ENCODE data around the gene MAN1C1. TPM values are rescaled to one million over a fixed set of nuclear protein-coding genes. Genes with fewer than 3 reads are reported as not detected.

The MAN1C1 gene
- total RNA-seq, 2 experiments from 2014 or later, result 3.7 to 4.4 TPM

- Mint-ChIP-seq H3K4me3 (no peak overlapping the region), H3K27ac (peak overlapping the region; percentile 18), H3K27me3 (no peaks in the 10 kb centered on the region), H3K4me1 (ENCODE audit: low read depth) (peaks cover 79% of the 10 kb centered on the region), H3K9me3 (no peaks in the 10 kb centered on the region), H3K36me3 (ENCODE audit: low read depth) (peaks cover 9% of the 10 kb centered on the region)
- ChIA-PET POLR2A (interaction anchor here (0.8 to 1.0 kb wide), 2 partner anchors 27 to 149 kb away, joined by 3 read pairs; no protein-coding TSS in a partner anchor), CTCF (interaction anchor here (1.4 to 1.5 kb wide), 2 partner anchors 14 to 59 kb away, joined by 3 read pairs; no protein-coding TSS in a partner anchor)
- TF ChIP-seq CTCF (IDR thresholded peaks at IDR 0.05), result no peak
- no peak for DNase-seq
- intact Hi-C loops (cut with micrococcal nuclease), result loop anchor here (5.0 kb wide), 2 partner anchors 33 to 93 kb away; no protein-coding TSS in a partner anchor
- ATAC-seq, result no peak
These were observed 153.2 kb downstream of the MAN1C1 start for GRCh38 chr1:25769625-25770383.

- H3K36me3 Mint-ChIP-seq (ENCODE audit: low read depth), result peaks cover 9% of the 10 kb centered on the region
- intact Hi-C loops (cut with micrococcal nuclease), result loop anchor here (5.0 kb wide), 2 partner anchors 33 to 93 kb away; no protein-coding TSS in a partner anchor
- ATAC-seq, result no peak
- no peaks in the 10 kb centered on the region for H3K27me3 Mint-ChIP-seq
- peaks cover 83% of the 10 kb centered on the region for H3K4me1 Mint-ChIP-seq (ENCODE audit: low read depth)
- H3K27ac Mint-ChIP-seq, result peak overlapping the region; percentile 18
- ChIA-PET CTCF (interaction anchor here (0.9 to 1.5 kb wide), 4 partner anchors 11 to 148 kb away, joined by 3 to 4 read pairs (median 3); no protein-coding TSS in a partner anchor), POLR2A (interaction anchor here (1.0 kb wide), 1 partner anchor 27 kb away, joined by 3 read pairs; no protein-coding TSS in a partner anchor)
- no peaks in the 10 kb centered on the region for H3K9me3 Mint-ChIP-seq
- H3K4me3 Mint-ChIP-seq, result no peak overlapping the region
- no peak for TF ChIP-seq CTCF (IDR thresholded peaks at IDR 0.05)
- DNase-seq, result peak; percentile 39
These were observed 154.1 kb downstream of the MAN1C1 start for GRCh38 chr1:25770541-25771220.

DNA sequence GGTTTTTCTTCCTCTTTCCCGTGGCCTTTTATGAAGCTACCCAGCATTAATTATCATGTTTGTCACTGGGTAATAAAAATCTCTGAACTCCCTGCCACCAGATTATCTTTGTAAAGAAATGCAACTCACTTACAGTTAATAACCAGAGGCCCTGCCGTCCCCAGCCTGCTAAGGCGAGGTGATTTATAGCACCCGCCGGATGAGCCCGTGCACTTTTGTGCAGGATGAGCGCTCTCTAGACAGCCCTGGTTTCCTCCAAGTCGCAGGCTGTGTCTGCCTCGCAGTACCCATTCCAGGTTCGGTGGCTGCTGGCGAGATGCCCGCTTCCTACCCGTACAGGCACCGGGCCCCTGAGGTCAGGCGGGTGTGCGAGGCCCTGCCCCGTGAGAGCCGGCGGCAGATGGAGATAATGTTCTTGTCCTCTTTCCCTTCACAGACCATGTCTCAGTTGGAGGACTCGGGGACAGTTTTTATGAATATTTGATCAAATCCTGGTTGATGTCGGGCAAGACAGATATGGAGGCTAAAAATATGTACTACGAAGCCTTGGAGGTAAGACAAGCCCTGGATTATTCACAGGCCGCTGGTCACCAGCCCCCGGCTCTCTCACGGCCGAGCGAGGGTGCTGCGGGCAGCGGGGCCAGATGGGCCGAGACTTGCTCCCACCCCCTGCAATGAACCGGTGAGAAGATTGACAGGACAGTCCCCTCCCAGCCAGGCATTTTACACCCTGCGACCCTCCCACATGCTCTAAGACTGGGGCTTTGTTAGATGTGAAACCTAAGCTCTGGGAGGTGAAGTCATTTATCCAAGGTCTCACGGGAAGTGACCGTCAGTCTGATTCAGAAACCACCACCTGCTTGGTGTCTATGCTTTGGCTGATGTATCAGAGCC is 154.9 kb downstream of the MAN1C1 start:
- ATAC-seq (peak; percentile 22), DNase-seq (peak; percentile 55)
- Mint-ChIP-seq H3K27ac (peak overlapping the region; percentile 15), H3K4me1 (ENCODE audit: low read depth) (peaks cover 80% of the 10 kb centered on the region), H3K9me3 (no peaks in the 10 kb centered on the region), H3K27me3 (no peaks in the 10 kb centered on the region), H3K4me3 (no peak overlapping the region), H3K36me3 (ENCODE audit: low read depth) (peaks cover 9% of the 10 kb centered on the region)
- ChIA-PET POLR2A (no interaction called here), CTCF (interaction anchor here (0.9 to 1.4 kb wide), 4 partner anchors 11 to 152 kb away, joined by 3 to 4 read pairs (median 3); no protein-coding TSS in a partner anchor)
- no peak for TF ChIP-seq CTCF (IDR thresholded peaks at IDR 0.05)
- intact Hi-C loops (cut with micrococcal nuclease), result loop anchor here (5.0 kb wide), 2 partner anchors 34 to 94 kb away; no protein-coding TSS in a partner anchor

DNA sequence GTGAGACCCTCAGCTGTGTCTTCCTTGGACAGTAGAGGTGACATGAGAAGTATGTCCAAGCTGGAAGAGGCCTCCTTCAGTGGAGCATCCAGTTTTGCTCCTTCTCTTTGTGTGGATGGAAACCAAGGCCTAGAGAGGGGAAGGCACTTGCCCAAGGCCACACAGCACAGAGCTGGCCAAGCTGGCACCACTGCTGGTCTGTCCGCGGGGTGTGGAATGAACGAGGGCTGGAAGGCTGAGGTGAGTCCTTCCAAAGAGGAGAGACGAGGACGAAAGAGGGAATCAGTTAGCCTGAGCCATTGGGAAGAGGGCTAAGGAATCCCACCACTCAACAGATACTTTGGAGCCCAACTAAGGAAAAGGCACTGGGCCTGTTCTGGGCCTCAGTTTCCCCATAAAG is 155.6 kb downstream of the MAN1C1 start:
- CTCF ChIA-PET, result interaction anchor here (1.1 kb wide), 1 partner anchor 153 kb away, joined by 3 read pairs; no protein-coding TSS in a partner anchor
- intact Hi-C loops (cut with micrococcal nuclease), result loop anchor here (5.0 kb wide), 2 partner anchors 35 to 95 kb away; no protein-coding TSS in a partner anchor
- no peaks in the 10 kb centered on the region for H3K9me3 Mint-ChIP-seq
- no peak for TF ChIP-seq CTCF (IDR thresholded peaks at IDR 0.05)
- H3K36me3 Mint-ChIP-seq (ENCODE audit: low read depth), result peaks cover 9% of the 10 kb centered on the region
- POLR2A ChIA-PET, result no interaction called here
- no peak for ATAC-seq
- no peak overlapping the region for H3K4me3 Mint-ChIP-seq
- no peaks in the 10 kb centered on the region for H3K27me3 Mint-ChIP-seq
- H3K4me1 Mint-ChIP-seq (ENCODE audit: low read depth), result peaks cover 77% of the 10 kb centered on the region
- H3K27ac Mint-ChIP-seq, result no peak overlapping the region
- DNase-seq, result no peak
